HG03378 (cell line): ENCODE measurements around the gene YTHDC2.

Experiments
- ATAC-seq: cut with Tn5 transposase; IDR thresholded peaks from one replicate; pipeline ENCODE4 v1.9.1; 2021; ENCODE audit warnings: mild to moderate bottlenecking, moderate library complexity; ENCODE audit not compliant: unreplicated experiment

YTHDC2 gene

DNA sequence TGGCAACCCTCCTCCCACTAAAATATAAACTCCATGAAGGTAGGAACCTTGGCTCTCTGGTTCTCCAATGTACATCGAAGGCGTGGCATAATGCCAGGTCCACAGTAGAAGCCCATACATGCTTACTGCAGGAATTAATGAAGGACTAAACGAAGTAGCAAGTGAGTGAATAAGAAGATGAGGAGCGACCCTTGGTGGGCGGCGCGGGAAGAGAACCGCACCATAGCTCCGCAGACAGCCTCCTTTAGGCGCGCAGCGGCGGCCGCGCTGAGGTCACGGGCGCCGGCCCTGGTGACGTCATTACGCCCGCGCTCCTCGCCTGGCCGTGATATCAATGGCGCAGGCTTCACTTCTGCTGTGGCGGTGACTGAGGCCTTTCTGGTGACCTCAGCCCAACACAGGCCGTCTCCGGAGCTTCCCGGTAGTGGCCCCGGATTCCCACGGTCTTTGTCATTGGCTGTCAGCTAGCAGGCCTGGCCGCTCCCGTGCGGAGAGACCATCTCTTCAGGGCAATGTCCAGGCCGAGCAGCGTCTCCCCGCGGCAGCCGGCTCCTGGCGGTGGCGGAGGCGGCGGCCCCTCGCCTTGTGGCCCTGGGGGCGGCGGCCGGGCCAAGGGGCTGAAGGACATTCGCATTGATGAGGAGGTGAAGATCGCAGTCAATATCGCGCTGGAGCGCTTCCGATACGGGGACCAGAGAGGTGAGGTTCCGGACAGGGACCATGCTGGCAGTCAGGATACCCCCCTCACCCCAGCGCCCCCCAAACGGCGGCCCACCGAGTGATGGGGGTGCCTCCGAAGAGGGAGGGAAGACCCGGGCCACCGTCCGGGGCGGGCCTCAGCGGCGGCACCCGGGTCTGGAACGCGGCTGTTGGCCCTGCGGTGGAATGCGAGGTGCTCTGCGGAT lies at the start of gene YTHDC2:
Gene YTHDC2 (plus strand): TSS at position 311 of the 905 bp plus-strand sequence. CDS start 202 bp downstream, at position 513.
- peak; percentile 95 for ATAC-seq

- no peak for ATAC-seq
Observed at GRCh38 chr5:113474100-113474728, 39.3 kb upstream of the YTHDC2 start.

GRCh38 chr5:113478691-113479090 lies 34.8 kb upstream of the YTHDC2 start:
- no peak for ATAC-seq

- no peak for ATAC-seq
Observed at GRCh38 chr5:113480243-113480642, 33.3 kb upstream of the YTHDC2 start.

GRCh38 chr5:113487416-113487780 lies 26.1 kb upstream of the YTHDC2 start:
- no peak for ATAC-seq

DNA sequence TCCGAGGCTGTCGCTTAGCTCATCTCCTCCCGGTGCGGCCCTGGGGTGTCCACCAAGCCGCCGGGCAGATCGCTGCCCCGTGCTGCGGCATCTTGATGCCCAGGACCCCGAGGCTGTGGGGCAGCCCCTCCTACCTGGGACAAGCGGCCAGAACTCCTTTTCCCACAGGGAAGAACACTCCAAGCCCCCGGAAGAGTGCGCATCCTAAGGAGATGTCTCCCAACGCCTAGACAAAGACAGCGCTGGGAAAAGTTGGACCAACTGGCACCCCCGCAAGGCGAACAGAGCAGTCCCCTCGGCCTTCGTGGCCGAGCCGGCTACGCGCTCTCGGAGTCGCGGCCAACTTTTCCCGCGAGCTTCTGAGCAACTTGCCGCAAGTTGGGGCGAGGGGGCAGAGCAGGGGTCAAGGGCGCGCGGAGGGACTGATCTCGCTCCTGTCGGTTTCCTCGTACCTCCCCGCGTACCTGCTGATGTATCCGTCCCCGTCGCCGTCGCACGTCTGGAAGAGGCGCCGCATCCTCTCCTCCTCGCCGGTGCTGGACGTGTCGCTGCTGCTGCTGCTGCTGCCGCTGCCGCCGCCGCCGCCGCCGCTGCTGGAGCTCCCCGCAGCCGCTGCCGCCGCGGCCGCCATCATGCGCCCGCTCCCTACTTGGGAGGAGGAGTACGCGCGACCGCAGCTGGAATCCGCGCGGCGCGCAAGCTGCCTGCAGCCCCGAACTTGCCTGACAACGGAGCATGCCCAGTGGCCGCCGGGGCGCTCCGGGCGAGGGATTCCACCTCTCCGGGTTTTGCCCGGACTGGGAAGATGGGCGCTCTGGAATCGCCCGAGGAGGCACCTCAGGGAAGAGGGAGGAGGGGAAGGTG lies 25.5 kb upstream of the YTHDC2 start, which contains the start of gene MCC:
Gene MCC (minus strand): TSS at position 673 of the 864 bp plus-strand sequence.
- ATAC-seq, result no peak

- no peak for ATAC-seq
Observed at GRCh38 chr5:113488645-113489184, 24.8 kb upstream of the YTHDC2 start.

DNA sequence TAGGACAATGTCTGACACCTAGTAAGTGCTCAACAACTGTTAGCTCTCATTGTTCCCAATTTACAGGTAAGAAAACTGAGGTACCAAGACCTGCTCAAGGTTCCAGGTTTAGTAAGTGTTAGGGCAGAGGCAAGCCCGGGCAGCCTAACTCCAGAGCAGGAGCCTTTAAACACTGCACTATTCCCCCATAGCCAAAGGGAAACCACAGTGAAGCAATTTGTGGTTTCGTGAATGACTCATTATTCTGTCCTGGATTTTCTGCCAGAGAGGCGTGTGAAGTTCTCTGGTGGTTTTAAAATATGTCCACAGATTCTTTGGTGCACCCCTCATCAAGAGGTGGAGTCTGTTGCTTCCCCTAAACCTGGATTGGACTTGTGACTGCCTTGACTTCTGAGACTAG lies 24.2 kb upstream of the YTHDC2 start:
- ATAC-seq, result peak; percentile 73

DNA sequence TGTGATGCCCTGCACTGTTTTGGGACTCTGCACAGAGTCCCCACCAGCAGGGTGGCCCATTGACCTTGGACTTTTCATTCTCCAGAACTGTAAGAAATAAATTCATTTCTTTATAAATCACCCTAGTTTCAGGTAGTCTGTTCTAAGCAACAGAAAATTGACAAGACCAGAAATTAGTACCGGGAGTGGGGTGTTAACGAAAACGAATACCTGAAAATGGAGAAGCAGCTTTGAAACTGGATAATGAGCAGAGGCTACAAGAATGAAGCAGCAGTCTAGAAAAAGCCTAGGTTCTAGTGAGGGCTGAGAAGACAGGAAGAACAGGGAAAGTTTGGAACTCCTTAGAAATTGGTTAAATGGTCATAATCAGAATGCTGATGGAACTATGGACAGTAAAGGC lies 23.2 kb upstream of the YTHDC2 start:
- no peak for ATAC-seq

GRCh38 chr5:113491022-113491421 lies 22.5 kb upstream of the YTHDC2 start:
- no peak for ATAC-seq

DNA sequence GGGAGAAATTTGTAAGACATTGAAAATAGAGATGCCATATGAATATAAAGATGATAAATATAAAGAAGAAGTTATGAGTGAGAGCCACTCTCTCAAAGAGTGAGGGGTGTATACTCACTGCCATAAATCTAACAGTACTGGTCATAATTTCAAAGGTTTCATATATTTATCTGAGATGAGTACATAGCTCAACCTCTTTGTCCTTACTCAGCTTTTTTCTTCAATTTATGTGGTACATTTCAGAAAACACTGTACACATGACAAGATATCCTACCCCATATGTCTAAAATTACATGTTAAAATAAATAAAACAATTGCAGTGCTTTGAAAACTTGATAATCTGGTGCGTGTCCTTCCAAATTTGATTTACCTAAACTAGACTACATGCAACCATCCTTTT lies 20.0 kb upstream of the YTHDC2 start:
- ATAC-seq, result no peak

DNA sequence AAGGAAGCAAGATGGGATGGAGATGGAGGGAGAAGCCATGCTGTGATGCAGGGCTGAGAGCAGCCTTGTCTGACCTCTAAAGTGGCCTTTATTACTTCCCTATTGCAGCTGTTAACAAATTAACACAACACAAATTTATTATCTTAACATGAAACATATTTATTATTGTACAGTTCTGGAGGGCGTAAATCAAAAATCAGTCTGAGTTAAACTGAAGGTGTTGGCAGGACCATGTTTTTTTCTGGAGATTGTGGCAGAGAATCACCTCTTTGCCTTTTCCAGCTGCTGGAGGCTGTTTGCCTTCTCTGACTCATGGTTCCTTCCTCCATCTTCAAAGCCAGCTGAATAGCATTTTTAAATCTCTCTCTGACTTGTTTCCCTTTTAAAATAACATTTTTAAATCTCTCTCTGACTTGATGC lies 18.1 kb upstream of the YTHDC2 start:
- ATAC-seq, result no peak

DNA sequence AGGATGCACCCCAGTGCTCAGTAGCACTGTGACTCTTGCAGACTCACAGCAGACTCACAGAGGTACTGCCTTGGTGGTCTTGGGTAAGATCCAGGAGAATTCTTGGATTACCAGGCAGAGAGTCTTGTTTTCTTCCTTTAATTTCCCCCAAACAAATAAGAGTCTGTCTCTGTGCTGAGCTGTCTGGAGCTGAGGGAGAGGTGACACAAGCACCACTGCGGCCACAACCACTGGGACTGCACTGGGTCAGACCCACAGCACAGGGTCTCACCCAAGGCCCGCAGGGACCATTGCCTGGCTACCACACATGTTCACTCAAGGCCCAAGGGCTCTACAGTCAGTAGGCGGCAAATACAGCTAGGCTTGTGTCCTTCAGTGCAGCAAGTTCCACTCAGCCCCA lies 11.4 kb upstream of the YTHDC2 start:
- no peak for ATAC-seq

GRCh38 chr5:113503146-113503545 lies 10.3 kb upstream of the YTHDC2 start:
- no peak for ATAC-seq

DNA sequence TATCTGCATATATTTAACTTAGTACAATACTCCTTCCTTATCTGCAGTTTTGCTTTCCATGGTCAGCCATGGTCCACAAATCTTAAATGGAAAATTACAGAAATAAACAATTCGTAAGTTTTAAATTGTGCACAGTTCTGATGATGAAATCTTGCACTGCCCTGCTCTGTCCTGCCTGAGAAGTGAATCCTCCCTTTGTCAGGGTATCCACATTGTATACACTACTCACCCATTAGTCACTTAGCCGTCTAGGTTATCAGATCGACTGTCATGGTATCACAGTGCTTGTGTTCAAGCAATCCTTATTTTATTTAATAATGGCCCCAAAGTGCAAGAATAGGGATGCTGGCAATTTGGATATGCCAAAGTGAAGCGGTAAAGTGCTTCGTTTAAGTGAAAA lies 8.3 kb upstream of the YTHDC2 start:
- no peak for ATAC-seq

- ATAC-seq, result no peak
Observed at GRCh38 chr5:113507601-113508000, 5.9 kb upstream of the YTHDC2 start.

GRCh38 chr5:113508756-113509155 lies 4.7 kb upstream of the YTHDC2 start:
- no peak for ATAC-seq

DNA sequence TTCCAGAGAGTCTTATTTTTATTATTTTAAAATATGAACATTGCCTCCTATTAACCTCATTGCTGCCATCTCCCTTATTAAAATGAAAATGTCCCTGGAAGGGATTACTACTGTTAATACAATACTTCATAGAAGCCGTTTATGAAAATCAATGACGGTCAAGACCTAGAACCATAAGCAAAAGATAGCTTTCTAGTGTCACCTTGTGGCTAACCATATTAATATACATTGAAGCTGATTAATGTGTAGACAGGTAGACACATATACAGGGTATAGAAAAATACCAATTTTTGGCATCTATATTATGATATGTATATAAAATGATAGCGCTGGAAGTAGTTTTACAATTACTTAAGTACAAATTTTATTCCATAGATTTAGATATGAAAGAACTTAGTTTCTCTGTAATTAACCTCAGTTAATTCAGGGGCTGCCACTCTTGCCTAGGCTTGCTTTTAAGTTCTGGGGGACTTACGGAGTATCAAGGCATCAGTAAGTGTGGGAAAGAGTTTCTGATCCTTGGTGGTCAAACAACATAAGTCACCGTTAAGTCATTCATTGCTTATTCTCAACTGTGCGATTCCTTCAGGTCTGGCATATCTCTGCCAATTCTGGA lies 2.5 kb upstream of the YTHDC2 start:
- ATAC-seq, result peak; percentile 35

- ATAC-seq, result no peak
Observed at GRCh38 chr5:113512341-113512740, 1.2 kb upstream of the YTHDC2 start.

DNA sequence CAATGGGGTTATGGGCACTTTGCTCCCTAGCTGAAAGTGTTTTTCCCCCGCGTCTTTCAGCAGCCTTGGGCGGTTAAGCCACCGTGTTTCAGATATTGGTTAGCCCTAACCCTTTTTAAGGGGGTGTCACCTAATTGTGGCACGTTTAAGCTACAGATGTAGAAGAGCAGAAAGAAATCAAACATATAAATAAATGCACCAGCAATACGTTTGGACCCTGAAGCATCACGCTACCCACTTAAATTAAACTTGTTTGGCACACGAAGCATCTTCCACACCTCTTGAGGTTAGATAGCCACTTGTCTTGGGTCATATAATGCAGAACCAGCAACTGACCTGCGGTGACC lies 768 bp downstream of the YTHDC2 start:
- no peak for ATAC-seq

GRCh38 chr5:113518884-113519283 lies 5.4 kb downstream of the YTHDC2 start:
- no peak for ATAC-seq
